ENCODE results near the gene SOS2. TPM values are rescaled to one million over a fixed set of nuclear protein-coding genes. Genes with fewer than 3 reads are reported as not detected.

The SOS2 gene
- total and polyA plus RNA-seq, 10 of the 15 experiments (the other 5 are each of a cell fraction or from before 2014, with no cell fraction given): 2.1 to 16.8 (median 8.4) TPM

GRCh38 chr14:50085570-50086320 lies 145.6 kb downstream of the SOS2 start (continued):
- TF ChIP-seq NR2C2 (IDR thresholded peaks at IDR 0.05; ENCODE audit: borderline replicate concordance, control insufficient read depth, insufficient read length, low read depth) (no peak), TARDBP (IDR thresholded peaks at IDR 0.05; ENCODE audit: borderline replicate concordance) (no peak), SP1 (IDR thresholded peaks at IDR 0.05; ENCODE audit: low read depth, low read length) (peak; percentile 32), NRF1 (conservative IDR thresholded peaks at IDR 0.05; ENCODE audit: low read depth, low read length) (no peak), POLR2AphosphoS2 (IDR thresholded peaks at IDR 0.05; ENCODE audit: low read depth, low read length) (no peak), HDAC2 (IDR thresholded peaks at IDR 0.05) (no peak), RELA (IDR thresholded peaks at IDR 0.05; ENCODE audit: borderline replicate concordance, partially characterized antibody) (no peak), CHD1 (IDR thresholded peaks at IDR 0.05; ENCODE audit: low read depth, low read length) (peak; percentile 32; the same call in 1 of the 2 replicates), CEBPZ (IDR thresholded peaks at IDR 0.05; ENCODE audit: low read depth, low read length) (no peak), NFIC (IDR thresholded peaks at IDR 0.05; ENCODE audit: low read depth, low read length) (peak; percentile 64), CHD4 (IDR thresholded peaks at IDR 0.05) (no peak), BCL3 (IDR thresholded peaks at IDR 0.05; ENCODE audit: borderline replicate concordance, insufficient read depth, low read depth, low read length, poor library complexity, severe bottlenecking) (no peak), HSF1 (IDR thresholded peaks at IDR 0.05; ENCODE audit: low read depth, low read length) (no peak), ELK1 (IDR thresholded peaks at IDR 0.05; ENCODE audit: low read depth, low read length) (peak; percentile 40; the same call in 1 of the 2 replicates), RAD51 (IDR thresholded peaks at IDR 0.05) (peak; percentile 56), ZNF384 (IDR thresholded peaks at IDR 0.05; ENCODE audit: borderline replicate concordance, low read depth, low read length) (no peak), TCF12 (IDR thresholded peaks at IDR 0.05; ENCODE audit: low read depth, low read length) (0 out of 2 replicates have a peak, but pooled peaks have one; percentile 17), IKZF2 (IDR thresholded peaks at IDR 0.05) (peak; percentile 75 to 78), FOXK2 (IDR thresholded peaks at IDR 0.05) (no peak), ESRRA (IDR thresholded peaks at IDR 0.05; ENCODE audit: low read length) (no peak), SPI1 (IDR thresholded peaks at IDR 0.05; ENCODE audit: borderline replicate concordance, insufficient read depth, low read depth, low read length) (peak; percentile 65; the same call in 1 of the 2 replicates), MYB (IDR thresholded peaks at IDR 0.05; ENCODE audit: borderline replicate concordance, low read depth, low read length) (no peak), HCFC1 (IDR thresholded peaks at IDR 0.05; ENCODE audit: low read length) (no peak), ZNF24 (IDR thresholded peaks at IDR 0.05) (no peak), CBX5 (IDR thresholded peaks at IDR 0.05; ENCODE audit: low read depth) (no peak)
